GM12865 (cell line): ENCODE data around the gene CACTIN.
"Not testable (repeated sequence)": the region's sequence is repeated elsewhere in the genome, so short reads cannot be mapped to it uniquely, and the experiment has no call there.

ENCODE experiments used
- DNase-seq: peaks from one replicate; pipeline ENCODE4 v3.0.0; 2010; ENCODE audit warnings: low read depth
- H3K4me3 ChIP-seq: 2 replicates; pipeline ENCODE4 v1.5.1; 2011; ENCODE audit warnings: mild to moderate bottlenecking, low read depth, low read length, control low read depth
- CTCF ChIP-seq: IDR thresholded peaks from 2 replicates; pipeline ENCODE4 v1.5.1; 2011; ENCODE audit warnings: low read length, control low read depth, low read depth, inconsistent platforms; ENCODE audit not compliant: insufficient read depth; ENCODE audit errors: missing control alignments

The CACTIN gene

GRCh38 chr19:3632098-3632497 is 5.5 kb upstream of the CACTIN start:
- no peak for DNase-seq
- TF ChIP-seq CTCF, result no peak
- no peak overlapping the region for H3K4me3 ChIP-seq

GRCh38 chr19:3631053-3631861 is 4.7 kb upstream of the CACTIN start:
- H3K4me3 ChIP-seq, result no peak overlapping the region
- TF ChIP-seq CTCF, result no peak
- DNase-seq, result no peak

GRCh38 chr19:3628766-3629165 is 2.2 kb upstream of the CACTIN start:
- not testable (repeated sequence) for H3K4me3 ChIP-seq, DNase-seq

- DNase-seq, result no peak
- no peak for TF ChIP-seq CTCF
- H3K4me3 ChIP-seq, result peak overlapping the region; percentile 19; the same call in 1 of the 2 replicates
These were observed 747 bp upstream of the CACTIN start for GRCh38 chr19:3627351-3627723.

- H3K4me3 ChIP-seq, result peak overlapping the region; percentile 87
- no peak for TF ChIP-seq CTCF
- no peak for DNase-seq
These were observed 556 bp downstream of the CACTIN start for GRCh38 chr19:3625996-3626472.

GRCh38 chr19:3623716-3624115 is 2.9 kb downstream of the CACTIN start:
- H3K4me3 ChIP-seq, result no peak overlapping the region
- no peak for DNase-seq
- TF ChIP-seq CTCF, result no peak

- DNase-seq, result no peak
- no peak for TF ChIP-seq CTCF
These were observed 4.4 kb downstream of the CACTIN start for GRCh38 chr19:3622224-3622623.

More at GRCh38 chr19:3622224-3622623, 4.4 kb downstream of the CACTIN start:
- H3K4me3 ChIP-seq, result no peak overlapping the region
